HepG2 (cell line): ENCODE data around the gene ARHGAP31. TPM values are rescaled to one million over a fixed set of nuclear protein-coding genes. Genes with fewer than 3 reads are reported as not detected.

ENCODE experiments used
- ATAC-seq: fragments of 200-7000 bp; cut with Tn5 transposase; 3 replicates; pipeline ENCODE4 v1.9.1; 2020; ENCODE audit warnings: mild to moderate bottlenecking, moderate library complexity
- BruUV-seq: library from RNA; stranded (reverse); fragments of 400-500 nt; replicated peaks from 2 replicates; lab custom pipeline; 2021; lab: Mats Ljungman, UMichigan
- CTCF ChIA-PET: fragments of 300-600 bp; formaldehyde crosslinking; extraction: SDS; loops from one replicate; lab custom pipeline; 2021; ENCODE audit warnings: low total read pairs, inconsistent platforms, low intra/inter-chr PET ratio; lab: Yijun Ruan, JAX
- POLR2A ChIA-PET: fragments of 350-600 bp; sonication (Branson Sonifier 250); formaldehyde crosslinking; loops from one replicate; lab custom pipeline; 2020; ENCODE audit warnings: antibody characterized with exemption, inconsistent platforms; lab: Yijun Ruan, JAX
- DNase-seq: peaks from one replicate; pipeline ENCODE4 v3.0.0-alpha.2; 2015; ENCODE audit warnings: low spot score
- FAIRE-seq: peaks from 3 replicates; lab custom pipeline; 2011; peaks lifted over from hg19 to GRCh38; lab: Jason Lieb, UNC
- H2AFZ ChIP-seq: one replicate; pipeline ENCODE4 v1.6.1; 2011; ENCODE audit warnings: low read length, inconsistent platforms
- H3K27ac ChIP-seq: fragments of 300-600 bp; 3 replicates; pipeline ENCODE4 v1.8.0; 2011; ENCODE audit warnings: mixed run types, mild to moderate bottlenecking, mixed read lengths, low read length, inconsistent platforms; ENCODE audit not compliant: insufficient read depth; ENCODE audit errors: extremely low read length
- H3K27me3 ChIP-seq, 2 experiments: fragments of 200-600 bp in 1 of 2; 2 replicates in 1 of 2; 3 replicates in 1 of 2; pipeline versions ENCODE4 v1.6.0 to v1.8.0; 2011; ENCODE audit warnings: low read length in 2 of 2, mild to moderate bottlenecking in 2 of 2, moderate library complexity in 2 of 2, inconsistent platforms in 1 of 2; ENCODE audit not compliant: insufficient read depth in 2 of 2, control insufficient read depth in 1 of 2
- H3K36me3 ChIP-seq, 2 experiments: fragments of 200-600 bp in 1 of 2; replicated peaks in 1 of 2; 2 replicates in 1 of 2; 3 replicates in 1 of 2; pipeline versions ENCODE4 v1.5.1 to v1.8.0; 2011; ENCODE audit warnings: low read length in 2 of 2, inconsistent platforms in 1 of 2; ENCODE audit not compliant: insufficient read depth in 2 of 2, control insufficient read depth in 1 of 2
- H3K4me1 ChIP-seq: 2 replicates; pipeline ENCODE4 v1.5.1; 2012; ENCODE audit warnings: low read length, inconsistent platforms; ENCODE audit not compliant: insufficient read depth
- H3K4me2 ChIP-seq: 2 replicates; pipeline ENCODE4 v1.6.0; 2011; ENCODE audit warnings: low read depth, low read length, inconsistent platforms
- H3K4me3 ChIP-seq, 3 experiments: fragments of 200-600 bp in 1 of 3; sonication (generic), shearing (Covaris generic) in 1 of 3; replicated peaks in 1 of 3; 2 replicates each; pipeline ENCODE4 v1.5.1; 2011 to 2016; ENCODE audit warnings: low read length in 3 of 3, inconsistent platforms in 2 of 3, low read depth in 2 of 3, mild to moderate bottlenecking in 2 of 3, control low read depth in 1 of 3, mixed read lengths in 1 of 3; ENCODE audit not compliant: insufficient read depth in 1 of 3
- H3K79me2 ChIP-seq: one replicate; pipeline ENCODE4 v1.6.1; 2011; ENCODE audit warnings: low read length, inconsistent platforms; ENCODE audit not compliant: insufficient read depth
- H3K9ac ChIP-seq: 2 replicates; pipeline ENCODE4 v1.6.0; 2011; ENCODE audit warnings: mild to moderate bottlenecking, low read depth, low read length, inconsistent platforms; ENCODE audit not compliant: insufficient read depth
- H3K9me3 ChIP-seq: 2 replicates; pipeline ENCODE4 v1.5.1; 2012; ENCODE audit warnings: mild to moderate bottlenecking, low read length
- H4K20me1 ChIP-seq: 2 replicates; pipeline ENCODE4 v1.6.0; 2011; ENCODE audit warnings: inconsistent platforms, mild to moderate bottlenecking, low read length, moderate library complexity; ENCODE audit not compliant: insufficient read depth
- DMAP1 ChIP-seq: IDR thresholded peaks from 2 replicates; pipeline ENCODE4 v1.6.1; 2016
- ELF4 ChIP-seq: sonication (generic); formaldehyde crosslinking; IDR thresholded peaks from 2 replicates; pipeline ENCODE4 v1.5.0; 2020; ENCODE audit warnings: missing genetic modification reagents, mild to moderate bottlenecking, moderate library complexity, borderline replicate concordance
- NFAT5 ChIP-seq: sonication (generic); formaldehyde crosslinking; IDR thresholded peaks from 2 replicates; pipeline ENCODE4 v1.4.0; 2020; ENCODE audit warnings: missing genetic modification reagents
- POLR2A ChIP-seq, 2 experiments: IDR thresholded peaks; 2 replicates each; pipeline ENCODE4 v1.6.1; 2011; ENCODE audit warnings: low read depth in 2 of 2, low read length in 2 of 2, mild to moderate bottlenecking in 1 of 2, moderate library complexity in 1 of 2; ENCODE audit not compliant: insufficient read depth in 1 of 2
- RORA ChIP-seq: sonication (generic); formaldehyde crosslinking; IDR thresholded peaks from 2 replicates; pipeline ENCODE4 v1.5.0; 2020; ENCODE audit warnings: mild to moderate bottlenecking, missing genetic modification reagents, moderate library complexity
- SMARCC2 ChIP-seq: fragments of 450-650 bp; IDR thresholded peaks from 2 replicates; pipeline ENCODE4 v1.6.1; 2017; ENCODE audit warnings: antibody characterized with exemption, mild to moderate bottlenecking
- TGIF2 ChIP-seq: IDR thresholded peaks from 2 replicates; pipeline ENCODE4 v1.6.1; 2016; ENCODE audit warnings: control low read depth, missing compliant biosample characterization
- U2AF1 ChIP-seq: fragments of 200-400 bp; formaldehyde crosslinking; optimal IDR thresholded peaks from 2 replicates; pipeline ENCODE3; 2017; ENCODE audit warnings: mild to moderate bottlenecking, low read depth, low read length
- ZBTB46 ChIP-seq: sonication (generic); formaldehyde crosslinking; IDR thresholded peaks from 2 replicates; pipeline ENCODE4 v1.4.0; 2020; ENCODE audit warnings: mild to moderate bottlenecking, missing genetic modification reagents, borderline replicate concordance
- ZNF34 ChIP-seq: sonication (generic); formaldehyde crosslinking; IDR thresholded peaks from 2 replicates; pipeline ENCODE4 v1.4.0; 2020; ENCODE audit warnings: mild to moderate bottlenecking, missing genetic modification reagents, borderline replicate concordance
- ZNF441 ChIP-seq: sonication (generic); formaldehyde crosslinking; IDR thresholded peaks from 2 replicates; pipeline ENCODE4 v1.7.0; 2021; ENCODE audit warnings: missing genetic modification reagents, borderline replicate concordance
- ZNF567 ChIP-seq: sonication (generic); formaldehyde crosslinking; IDR thresholded peaks from 2 replicates; pipeline ENCODE4 v1.8.1; 2023; ENCODE audit warnings: mild to moderate bottlenecking, missing genetic modification reagents, borderline replicate concordance
- ZNF670 ChIP-seq: sonication (generic); formaldehyde crosslinking; IDR thresholded peaks from 2 replicates; pipeline ENCODE4 v1.8.0; 2022; ENCODE audit warnings: mild to moderate bottlenecking, missing genetic modification reagents, borderline replicate concordance
- ZNF674 ChIP-seq: sonication (generic); formaldehyde crosslinking; IDR thresholded peaks from 2 replicates; pipeline ENCODE4 v1.5.0; 2020; ENCODE audit warnings: low read depth, mild to moderate bottlenecking, missing genetic modification reagents
- WGBS: methylation state at CpG from one replicate; pipeline ENCODE4 v1.1.6; 2017; ENCODE audit warnings: low lambda C conversion rate; 5-methylcytosine and 5-hydroxymethylcytosine counted together
- in situ Hi-C: cut with HindIII; loops from 2 replicates; pipeline ENCODE4 v1.10.0; 2017; ENCODE audit warnings: low pct_unique_long_range_greater_than_20kb; ENCODE audit not compliant: extremely low pct_ligation_motif_present
- intact Hi-C: fragments of 100-400 bp; cut with micrococcal nuclease; formaldehyde crosslinking; loops from one replicate; pipeline ENCODE4 v1.10.0; 2022; ENCODE audit not compliant: unreplicated experiment
- polyA plus RNA-seq, 8 experiments: library from polyadenylated mRNA; depleted of rRNA in 3 of 8; stranded (reverse) in 7 of 8; unstranded in 1 of 8; fragments of >200 nt; fragmentation: Illumina TruSeq in 4 of 8; extraction: Trizol in 4 of 8; gene quantifications; 2 replicates each; pipeline versions ENCODE4 v1.2.1 to v1.2.3, GENCODE V29; 2011 to 2016; ENCODE audit warnings: low read depth in 4 of 8, missing spikeins in 1 of 8, mixed read lengths in 1 of 8; ENCODE audit not compliant: insufficient read depth in 1 of 8
- total RNA-seq, 5 experiments: library from RNA; depleted of rRNA; stranded (reverse); fragments of >200 nt; fragmentation: Illumina TruSeq; extraction: Trizol; gene quantifications; 2 replicates each; pipeline ENCODE4 v1.2.3, GENCODE V29; 2016; ENCODE audit warnings: low read depth in 1 of 5
- TF ChIP-seq, protein P1 (sequence below): fragments of 450-650 bp; IDR thresholded peaks from 2 replicates; pipeline ENCODE4 v1.6.1; 2017; ENCODE audit warnings: mild to moderate bottlenecking

Gene ARHGAP31
- total and polyA plus RNA-seq, 2 of the 13 experiments (the other 11 are each of a cell fraction or from before 2014, with no cell fraction given) = not detected

DNA sequence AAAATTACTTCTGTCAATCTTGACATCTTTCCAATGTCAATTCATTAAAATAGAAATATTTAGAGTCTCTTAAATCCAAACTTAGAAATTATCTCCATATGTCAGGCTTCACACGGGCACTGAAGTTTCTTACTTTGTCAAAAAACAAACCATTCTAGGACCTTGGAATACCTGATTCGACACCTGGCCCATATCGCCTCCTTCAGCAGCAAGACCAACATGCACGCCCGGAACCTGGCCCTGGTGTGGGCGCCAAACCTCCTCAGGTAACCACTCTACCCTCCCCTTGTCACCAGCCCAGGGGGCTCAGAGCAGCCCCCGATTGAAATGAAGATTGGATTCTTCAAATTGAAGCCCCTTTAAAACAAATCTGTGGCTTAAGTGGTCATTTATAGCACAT is 88.0 kb downstream of the ARHGAP31 start:
- no peak overlapping the region for H2AFZ ChIP-seq
- H3K4me3 ChIP-seq = no peak overlapping the region
- no peaks in the 10 kb centered on the region for H3K9me3 ChIP-seq
- H3K79me2 ChIP-seq = no peaks in the 10 kb centered on the region
- no peaks in the 10 kb centered on the region for H3K36me3 ChIP-seq
- FAIRE-seq (no peak), DNase-seq (no peak), ATAC-seq (no peak)
- no peaks in the 10 kb centered on the region for H3K27me3 ChIP-seq
- TF ChIP-seq ZNF567 (CRISPR knock-in tag) (no peak), ZNF670 (CRISPR knock-in tag) (no peak), ZNF441 (CRISPR knock-in tag) (no peak), ZBTB46 (CRISPR knock-in tag) (no peak), ZNF34 (CRISPR knock-in tag) (no peak), DMAP1 (CRISPR knock-in tag) (no peak), NFAT5 (CRISPR knock-in tag) (no peak), SMARCC2 (no peak), ZNF674 (CRISPR knock-in tag) (no peak), U2AF1 (no peak), POLR2A (IDR thresholded peaks at IDR 0.05; ENCODE audit: insufficient read depth in 1 of 2, low read depth in 2 of 2, low read length in 2 of 2) (no peak), ELF4 (no peak), RORA (no peak), TGIF2 (CRISPR knock-in tag) (no peak)
- TF ChIP-seq, protein P1, sequence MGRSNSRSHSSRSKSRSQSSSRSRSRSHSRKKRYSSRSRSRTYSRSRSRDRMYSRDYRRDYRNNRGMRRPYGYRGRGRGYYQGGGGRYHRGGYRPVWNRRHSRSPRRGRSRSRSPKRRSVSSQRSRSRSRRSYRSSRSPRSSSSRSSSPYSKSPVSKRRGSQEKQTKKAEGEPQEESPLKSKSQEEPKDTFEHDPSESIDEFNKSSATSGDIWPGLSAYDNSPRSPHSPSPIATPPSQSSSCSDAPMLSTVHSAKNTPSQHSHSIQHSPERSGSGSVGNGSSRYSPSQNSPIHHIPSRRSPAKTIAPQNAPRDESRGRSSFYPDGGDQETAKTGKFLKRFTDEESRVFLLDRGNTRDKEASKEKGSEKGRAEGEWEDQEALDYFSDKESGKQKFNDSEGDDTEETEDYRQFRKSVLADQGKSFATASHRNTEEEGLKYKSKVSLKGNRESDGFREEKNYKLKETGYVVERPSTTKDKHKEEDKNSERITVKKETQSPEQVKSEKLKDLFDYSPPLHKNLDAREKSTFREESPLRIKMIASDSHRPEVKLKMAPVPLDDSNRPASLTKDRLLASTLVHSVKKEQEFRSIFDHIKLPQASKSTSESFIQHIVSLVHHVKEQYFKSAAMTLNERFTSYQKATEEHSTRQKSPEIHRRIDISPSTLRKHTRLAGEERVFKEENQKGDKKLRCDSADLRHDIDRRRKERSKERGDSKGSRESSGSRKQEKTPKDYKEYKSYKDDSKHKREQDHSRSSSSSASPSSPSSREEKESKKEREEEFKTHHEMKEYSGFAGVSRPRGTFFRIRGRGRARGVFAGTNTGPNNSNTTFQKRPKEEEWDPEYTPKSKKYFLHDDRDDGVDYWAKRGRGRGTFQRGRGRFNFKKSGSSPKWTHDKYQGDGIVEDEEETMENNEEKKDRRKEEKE = no peak
- no peaks in the 10 kb centered on the region for H4K20me1 ChIP-seq
- intact Hi-C loops = no loop called here
- no peak overlapping the region for H3K27ac ChIP-seq
- no peak overlapping the region for H3K9ac ChIP-seq
- H3K4me2 ChIP-seq = no peak overlapping the region
- H3K4me1 ChIP-seq = no peaks in the 10 kb centered on the region
- no TSS peak for BruUV-seq
- ChIA-PET POLR2A (no interaction called here), CTCF (no interaction called here)
- WGBS = 58% methylated on average over 5 of the region's 7 CpGs
- in situ Hi-C loops = no loop called here
